Breast epithelium (tissue), 4 donors: ENCODE measurements around the gene TMEM147. TPM values are rescaled to one million over a fixed set of nuclear protein-coding genes. Genes with fewer than 3 reads are reported as not detected.

Experiments used
- DNase-seq, 2 donors: peaks; one replicate each; pipeline ENCODE4 v3.0.0-alpha.2; 2019; ENCODE audit warnings: low spot score in 2 of 2
- H3K27ac ChIP-seq, 2 donors: fragments of 200-600 bp; sonication (generic) in 1 of 2; one replicate each; pipeline ENCODE4 v1.5.1; 2016 to 2019; ENCODE audit warnings: mild to moderate bottlenecking in 1 of 2
- H3K27me3 ChIP-seq, 2 donors: fragments of 200-600 bp; sonication (generic) in 1 of 2; one replicate each; pipeline versions ENCODE4 v1.5.1 to v1.6.0; 2017 to 2019; ENCODE audit warnings: control low read depth in 1 of 2, mild to moderate bottlenecking in 1 of 2
- H3K36me3 ChIP-seq: fragments of 200-600 bp; one replicate; pipeline ENCODE4 v1.5.1; 2019
- H3K4me1 ChIP-seq, 2 donors: fragments of 200-600 bp; sonication (generic); one replicate each; pipeline ENCODE4 v1.5.1; 2016 to 2019; ENCODE audit warnings: control low read depth in 1 of 2
- H3K4me3 ChIP-seq, 3 donors: fragments of 200-600 bp; sonication (generic); 1 replicate in 2 of 3; 2 replicates in 1 of 3; pipeline ENCODE4 v1.5.1; 2016 to 2019; ENCODE audit warnings: mild to moderate bottlenecking in 3 of 3, moderate library complexity in 2 of 3
- H3K9me3 ChIP-seq, 2 donors: fragments of 200-600 bp; sonication (generic) in 1 of 2; one replicate each; pipeline ENCODE4 v1.5.1; 2016 to 2019; ENCODE audit warnings: control low read depth in 1 of 2
- CTCF ChIP-seq, 3 donors: fragments of 450-650 bp; IDR thresholded peaks; one replicate each; pipeline ENCODE4 v1.5.1; 2016 to 2017; ENCODE audit warnings: antibody characterized with exemption in 3 of 3, mild to moderate bottlenecking in 3 of 3, moderate library complexity in 3 of 3
- POLR2A ChIP-seq: fragments of 450-650 bp; IDR thresholded peaks from one replicate; pipeline ENCODE4 v1.6.1; 2016; ENCODE audit warnings: antibody characterized with exemption, mild to moderate bottlenecking, moderate library complexity
- POLR2AphosphoS5 ChIP-seq, 3 donors: sonication (generic); formaldehyde crosslinking; IDR thresholded peaks; one replicate each; pipeline ENCODE4 v1.6.1; 2017; ENCODE audit warnings: antibody characterized with exemption in 3 of 3
- intact Hi-C: fragments of 100-400 bp; cut with DNase I; formaldehyde crosslinking; loops from one replicate; pipeline ENCODE4 v1.15.1; 2023; ENCODE audit warnings: low total_unique reads
- total RNA-seq, 3 donors: library from RNA; depleted of rRNA; stranded (reverse); fragments of >200 nt; gene quantifications; one replicate each; pipeline ENCODE4 v1.1.0, GENCODE V29; 2016

Gene TMEM147
- total RNA-seq, 3 donors from 2014 or later, result 67.4 to 91.8 (median 91.8) TPM

GRCh38 chr19:35556846-35557538 lies 11.6 kb downstream of the TMEM147 start:
- TF ChIP-seq POLR2AphosphoS5 (IDR thresholded peaks at IDR 0.05) (no peak), CTCF (IDR thresholded peaks at IDR 0.05) (no peak), POLR2A (no peak)
- intact Hi-C loops, result no loop called here
- Histone ChIP-seq H3K4me1 (no peaks in the 10 kb centered on the region), H3K27me3 (peaks cover 3 to 35% of the 10 kb centered on the region in 2 donors), H3K9me3 (no peaks in the 10 kb centered on the region), H3K36me3 (no peaks in the 10 kb centered on the region), H3K4me3 (peak overlapping the region in 2 of 3 donors; percentile 49 to 67), H3K27ac (no peak overlapping the region)
- no peak for DNase-seq

- Histone ChIP-seq H3K27me3 (peaks cover 3 to 40% of the 10 kb centered on the region in 2 donors), H3K36me3 (no peaks in the 10 kb centered on the region), H3K4me3 (peak overlapping the region; percentile 20 to 67 (median 49)), H3K4me1 (no peaks in the 10 kb centered on the region), H3K27ac (no peak overlapping the region), H3K9me3 (no peaks in the 10 kb centered on the region)
- intact Hi-C loops, result no loop called here
- peak in 1 of 2 donors; percentile 72 for DNase-seq
- TF ChIP-seq POLR2AphosphoS5 (IDR thresholded peaks at IDR 0.05) (no peak), POLR2A (no peak), CTCF (IDR thresholded peaks at IDR 0.05) (no peak)
These were observed 12.3 kb downstream of the TMEM147 start for GRCh38 chr19:35557539-35558399.

- Histone ChIP-seq H3K4me3 (peak overlapping the region; percentile 20 to 67 (median 49)), H3K27ac (no peak overlapping the region), H3K9me3 (no peaks in the 10 kb centered on the region), H3K27me3 (peaks cover 3 to 40% of the 10 kb centered on the region in 2 donors), H3K4me1 (no peaks in the 10 kb centered on the region), H3K36me3 (no peaks in the 10 kb centered on the region)
- intact Hi-C loops, result no loop called here
- no peak for DNase-seq
- TF ChIP-seq CTCF (IDR thresholded peaks at IDR 0.05), result no peak
- no peak for TF ChIP-seq POLR2A
- no peak for TF ChIP-seq POLR2AphosphoS5 (IDR thresholded peaks at IDR 0.05)
These were observed 13.2 kb downstream of the TMEM147 start for GRCh38 chr19:35558400-35559280.

GRCh38 chr19:35559281-35559659 lies 13.8 kb downstream of the TMEM147 start:
- peaks cover 3 to 40% of the 10 kb centered on the region in 2 donors for H3K27me3 ChIP-seq
- H3K4me3 ChIP-seq, result no peak overlapping the region
- no peaks in the 10 kb centered on the region for H3K36me3 ChIP-seq
- TF ChIP-seq POLR2AphosphoS5 (IDR thresholded peaks at IDR 0.05) (no peak), CTCF (IDR thresholded peaks at IDR 0.05) (no peak), POLR2A (no peak)
- intact Hi-C loops, result no loop called here
- no peaks in the 10 kb centered on the region for H3K4me1 ChIP-seq
- DNase-seq, result no peak
- H3K9me3 ChIP-seq, result no peaks in the 10 kb centered on the region
- H3K27ac ChIP-seq, result no peak overlapping the region
